Peyer's patch (tissue), 4 donors: Measurements from ENCODE around the gene LZTFL1. TPM values are rescaled to one million over a fixed set of nuclear protein-coding genes. Genes with fewer than 3 reads are reported as not detected.
A peak's percentile ranks its signal among the peaks of the same experiment; 100 is the strongest.

Experiments
- DNase-seq, 3 donors: peaks; one replicate each; pipeline ENCODE4 v3.0.0-alpha.2; 2017 to 2019
- H3K27ac ChIP-seq, 4 donors: fragments of 200-600 bp; sonication (generic); one replicate each; pipeline ENCODE4 v1.5.1; 2016 to 2019
- H3K27me3 ChIP-seq, 2 donors: fragments of 200-600 bp; sonication (generic); one replicate each; pipeline ENCODE4 v1.5.1; 2019
- H3K36me3 ChIP-seq, 3 donors: fragments of 200-600 bp; sonication (generic); one replicate each; pipeline ENCODE4 v1.5.1; 2016 to 2019
- H3K4me1 ChIP-seq, 4 donors: fragments of 200-600 bp; sonication (generic); one replicate each; pipeline ENCODE4 v1.5.1; 2016 to 2019
- H3K4me3 ChIP-seq, 4 donors: fragments of 200-600 bp; sonication (generic); 1 replicate in 3 of 4; 2 replicates in 1 of 4; pipeline ENCODE4 v1.5.1; 2016 to 2019; ENCODE audit warnings: mild to moderate bottlenecking in 1 of 4
- H3K9me3 ChIP-seq, 4 donors: fragments of 200-600 bp; sonication (generic); one replicate each; pipeline ENCODE4 v1.5.1; 2016 to 2019; ENCODE audit warnings: mild to moderate bottlenecking in 1 of 4
- POLR2A ChIP-seq, 2 donors: fragments of 450-650 bp; IDR thresholded peaks; one replicate each; pipeline ENCODE4 v1.5.1; 2017; ENCODE audit warnings: antibody characterized with exemption in 2 of 2, mild to moderate bottlenecking in 2 of 2, moderate library complexity in 2 of 2
- total RNA-seq, 4 donors: library from RNA; depleted of rRNA; stranded (reverse); fragments of >200 nt; gene quantifications; one replicate each; pipeline ENCODE4 v1.1.0, GENCODE V29; 2016
- TF ChIP-seq, protein P1 (sequence below), 6 experiments: fragments of 450-650 bp in 4 of 6; fragments of 200-600 bp in 2 of 6; sonication (generic) in 1 of 6; IDR thresholded peaks; one replicate each; pipeline ENCODE4 v1.5.1; 2017 to 2019; ENCODE audit warnings: antibody characterized with exemption in 6 of 6, mild to moderate bottlenecking in 3 of 6, moderate library complexity in 1 of 6

Gene LZTFL1
- total RNA-seq, 4 donors from 2014 or later = 4.9 to 30.5 (median 9.9) TPM

DNA sequence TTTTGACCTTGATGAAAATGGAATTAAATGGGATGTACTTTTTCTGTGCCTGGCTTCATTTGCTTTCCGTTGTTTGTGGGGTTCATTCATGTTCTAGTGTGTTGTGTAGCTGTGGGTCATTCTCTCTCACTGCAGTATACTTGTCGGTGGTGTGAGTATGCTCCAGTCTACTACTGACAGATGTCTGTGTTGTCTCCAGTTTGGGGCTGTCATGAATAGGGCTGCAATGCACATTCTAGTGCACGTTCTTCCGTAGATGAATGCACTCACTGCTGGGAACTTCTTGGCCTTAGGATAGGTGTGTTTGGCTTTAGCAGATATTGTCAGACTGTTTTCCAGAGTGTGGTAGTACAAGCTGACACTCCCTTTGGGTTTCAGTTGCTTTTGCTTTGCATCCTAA is 43.9 kb downstream of the LZTFL1 start:
- DNase-seq = no peak
- Histone ChIP-seq H3K36me3 (no peaks in the 10 kb centered on the region), H3K9me3 (no peaks in the 10 kb centered on the region), H3K4me1 (peaks cover 0 to 22% (median 5%) of the 10 kb centered on the region in 4 donors), H3K4me3 (no peak overlapping the region), H3K27ac (no peak overlapping the region), H3K27me3 (no peaks in the 10 kb centered on the region)
- TF ChIP-seq, protein P1, sequence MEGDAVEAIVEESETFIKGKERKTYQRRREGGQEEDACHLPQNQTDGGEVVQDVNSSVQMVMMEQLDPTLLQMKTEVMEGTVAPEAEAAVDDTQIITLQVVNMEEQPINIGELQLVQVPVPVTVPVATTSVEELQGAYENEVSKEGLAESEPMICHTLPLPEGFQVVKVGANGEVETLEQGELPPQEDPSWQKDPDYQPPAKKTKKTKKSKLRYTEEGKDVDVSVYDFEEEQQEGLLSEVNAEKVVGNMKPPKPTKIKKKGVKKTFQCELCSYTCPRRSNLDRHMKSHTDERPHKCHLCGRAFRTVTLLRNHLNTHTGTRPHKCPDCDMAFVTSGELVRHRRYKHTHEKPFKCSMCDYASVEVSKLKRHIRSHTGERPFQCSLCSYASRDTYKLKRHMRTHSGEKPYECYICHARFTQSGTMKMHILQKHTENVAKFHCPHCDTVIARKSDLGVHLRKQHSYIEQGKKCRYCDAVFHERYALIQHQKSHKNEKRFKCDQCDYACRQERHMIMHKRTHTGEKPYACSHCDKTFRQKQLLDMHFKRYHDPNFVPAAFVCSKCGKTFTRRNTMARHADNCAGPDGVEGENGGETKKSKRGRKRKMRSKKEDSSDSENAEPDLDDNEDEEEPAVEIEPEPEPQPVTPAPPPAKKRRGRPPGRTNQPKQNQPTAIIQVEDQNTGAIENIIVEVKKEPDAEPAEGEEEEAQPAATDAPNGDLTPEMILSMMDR (IDR thresholded peaks at IDR 0.05) = no peak
- no peak for TF ChIP-seq POLR2A (IDR thresholded peaks at IDR 0.05)

DNA sequence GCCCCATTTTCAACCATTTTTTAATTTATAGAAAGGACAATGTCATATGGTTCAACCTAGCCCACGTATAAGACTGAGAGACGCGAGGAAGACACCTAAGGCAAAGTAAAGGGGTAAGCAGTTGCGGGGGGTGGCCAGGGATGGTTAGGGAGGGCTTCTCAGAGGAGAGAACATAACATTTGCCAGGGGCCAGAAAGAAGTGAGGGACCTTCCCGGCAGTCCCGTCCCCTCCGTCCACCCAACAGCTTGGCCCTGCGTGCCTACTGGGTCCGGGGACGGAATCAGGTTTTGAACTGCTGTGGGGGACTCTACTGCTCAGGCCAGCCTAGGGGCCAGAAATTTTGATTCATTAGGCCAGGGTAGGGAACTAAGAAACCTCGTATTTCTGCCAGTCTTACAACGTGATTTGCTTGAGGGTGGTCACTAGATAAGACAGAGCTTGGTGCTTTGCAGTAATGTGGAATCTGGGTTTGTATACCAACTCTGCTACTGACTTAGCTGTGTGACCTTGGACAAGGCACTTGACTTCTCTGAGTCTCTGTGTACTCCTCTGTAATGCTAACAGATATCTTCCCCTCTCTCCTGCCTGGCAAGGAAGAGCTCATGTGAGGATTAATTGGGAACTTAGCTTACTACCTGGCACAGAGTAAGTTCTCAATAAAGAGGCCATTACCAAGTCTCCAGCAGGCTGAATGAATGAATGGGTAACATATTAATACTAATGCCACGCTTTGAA is 44.8 kb downstream of the LZTFL1 start:
- TF ChIP-seq POLR2A (IDR thresholded peaks at IDR 0.05) = no peak

DNA sequence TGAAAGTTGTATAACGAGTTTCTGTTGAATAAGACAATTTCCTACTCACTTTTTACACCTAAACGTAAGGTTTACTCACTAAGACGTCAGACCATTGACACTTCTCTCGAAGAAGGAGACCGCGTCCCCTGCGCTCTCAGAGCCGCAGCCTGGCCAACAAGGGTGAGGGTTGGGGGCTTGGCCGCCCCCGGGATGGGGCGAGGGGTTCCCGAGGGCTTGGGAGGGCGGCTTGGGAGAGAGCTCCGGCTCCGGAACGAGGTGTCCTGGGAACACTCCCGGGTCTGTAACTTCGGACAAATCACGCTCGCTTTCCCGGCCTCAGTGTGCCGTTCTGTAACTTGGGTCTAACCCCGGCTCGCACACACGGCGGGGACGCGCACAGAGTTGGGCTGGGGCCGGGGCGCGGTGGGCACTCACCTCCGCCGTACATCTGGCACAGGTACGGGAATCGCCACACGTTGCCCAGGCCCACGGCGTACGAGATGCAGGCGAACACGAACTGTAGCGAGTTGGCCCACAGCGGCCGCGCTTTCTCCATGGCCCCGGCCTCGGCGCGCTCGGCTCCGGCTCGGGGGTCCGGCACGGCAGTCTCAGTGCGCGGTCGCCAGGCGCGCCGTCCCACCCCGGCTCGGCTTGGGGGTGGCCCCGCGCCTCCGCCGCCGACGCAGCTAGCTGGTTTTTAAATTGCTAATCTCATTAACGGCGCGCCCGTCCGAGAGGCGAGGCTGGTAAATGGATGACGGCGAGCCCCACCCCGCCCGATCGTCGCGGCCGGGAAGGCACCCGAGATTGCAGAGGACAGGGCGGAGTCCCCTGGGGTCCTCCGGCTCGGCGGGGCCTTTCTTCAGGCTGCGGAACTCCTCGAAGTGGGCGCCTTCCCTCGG is 45.8 kb downstream of the LZTFL1 start, which contains the start of gene SLC6A20:
SLC6A20 (minus strand) TSS at position 655 of the 884 bp plus-strand sequence; CDS start at position 538, 117 bp downstream.
- Histone ChIP-seq H3K4me3 (peak within 1 kb of the TSS; percentile 46 to 90 (median 58)), H3K27me3 (no peaks in the 10 kb centered on the region), H3K9me3 (no peaks in the 10 kb centered on the region), H3K27ac (peak within 1 kb of the TSS in 3 of 4 donors; percentile 63 to 91 (median 66)), H3K36me3 (no peaks in the 10 kb centered on the region), H3K4me1 (peaks cover 0 to 20% (median 5%) of the 10 kb centered on the region in 4 donors)
- peak; percentile 62 to 69 for TF ChIP-seq POLR2A (IDR thresholded peaks at IDR 0.05)
- TF ChIP-seq, protein P1 (IDR thresholded peaks at IDR 0.05) = peak in 1 of 6 experiments; percentile 1
- DNase-seq = peak in 2 of 3 donors; percentile 84 to 86

More for the DNA sequence above, 44.8 kb downstream of the LZTFL1 start:
- peak overlapping the region; percentile 46 to 90 (median 58) for H3K4me3 ChIP-seq
- no peaks in the 10 kb centered on the region for H3K27me3 ChIP-seq
- H3K9me3 ChIP-seq = no peaks in the 10 kb centered on the region
- no peak for DNase-seq
- H3K4me1 ChIP-seq = peaks cover 0 to 22% (median 5%) of the 10 kb centered on the region in 4 donors
- H3K27ac ChIP-seq = peak overlapping the region in 3 of 4 donors; percentile 63 to 91 (median 66)
- no peaks in the 10 kb centered on the region for H3K36me3 ChIP-seq

DNA sequence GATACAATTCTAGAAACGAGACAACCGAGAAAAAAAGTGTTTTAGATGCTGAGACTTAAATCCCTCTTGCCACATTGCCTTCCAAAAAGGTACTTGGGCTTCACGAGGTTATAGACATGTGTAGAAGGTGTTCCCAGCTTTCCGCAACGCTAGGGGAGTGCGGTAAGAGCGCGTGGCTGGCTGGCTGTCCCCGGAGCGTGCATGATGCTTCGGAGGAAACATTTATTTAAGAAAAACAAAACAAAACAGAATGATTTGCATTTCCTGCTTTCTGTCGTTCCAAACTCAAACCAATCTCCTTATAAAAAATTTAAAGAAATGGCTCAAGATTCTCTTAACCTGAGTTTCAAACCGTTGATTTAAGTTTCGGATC is 46.4 kb downstream of the LZTFL1 start:
- no peaks in the 10 kb centered on the region for H3K27me3 ChIP-seq
- no peaks in the 10 kb centered on the region for H3K36me3 ChIP-seq
- peaks cover 0 to 17% (median 5%) of the 10 kb centered on the region in 4 donors for H3K4me1 ChIP-seq
- peak in 1 of 3 donors; percentile 49 for DNase-seq
- peak overlapping the region; percentile 46 to 90 (median 58) for H3K4me3 ChIP-seq
- no peak for TF ChIP-seq POLR2A (IDR thresholded peaks at IDR 0.05)
- TF ChIP-seq, protein P1 (IDR thresholded peaks at IDR 0.05) = peak in 1 of 6 experiments; percentile 9
- peak overlapping the region in 1 of 4 donors; percentile 91 for H3K27ac ChIP-seq
- no peaks in the 10 kb centered on the region for H3K9me3 ChIP-seq

DNA sequence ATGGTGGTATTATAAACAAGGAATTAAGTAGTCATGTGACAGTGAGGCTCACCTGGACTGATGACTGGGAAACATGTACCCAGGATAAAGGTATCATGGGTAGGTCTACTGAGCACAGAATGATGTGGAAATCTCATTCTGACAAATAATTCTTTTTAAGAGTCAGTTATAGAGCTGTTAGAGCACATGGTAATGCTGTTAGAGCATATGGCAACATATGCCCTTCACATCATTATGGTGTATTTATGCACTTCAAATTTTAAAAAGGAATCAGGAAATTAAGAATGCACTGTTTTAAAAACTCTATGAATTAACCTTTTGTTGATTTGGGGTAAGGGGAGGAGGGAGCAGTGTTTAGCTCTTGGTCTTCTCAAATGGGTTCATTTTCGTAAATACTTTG is 47.3 kb downstream of the LZTFL1 start:
- no peaks in the 10 kb centered on the region for H3K9me3 ChIP-seq
- H3K36me3 ChIP-seq = no peaks in the 10 kb centered on the region
- H3K4me3 ChIP-seq = peak overlapping the region in 2 of 4 donors; percentile 70 to 90
- no peak for TF ChIP-seq POLR2A (IDR thresholded peaks at IDR 0.05)
- TF ChIP-seq, protein P1 (IDR thresholded peaks at IDR 0.05) = no peak
- no peak for DNase-seq
- no peak overlapping the region for H3K27ac ChIP-seq
- H3K27me3 ChIP-seq = no peaks in the 10 kb centered on the region
- peaks cover 0 to 17% (median 5%) of the 10 kb centered on the region in 4 donors for H3K4me1 ChIP-seq
